ENCODE measurements around the gene PCNX1. TPM values are rescaled to one million over a fixed set of nuclear protein-coding genes. Genes with fewer than 3 reads are reported as not detected.

The PCNX1 gene
- total and polyA plus RNA-seq, 2 donors (not counting 1 experiment from before 2014, with no cell fraction given): 17.0 to 84.5 TPM

GRCh38 chr14:71003156-71003555 lies 95.9 kb downstream of the PCNX1 start:
- intact Hi-C loops (cut with micrococcal nuclease): no loop called here
- DNase-seq: no peak
- ATAC-seq (ENCODE audit: low read depth): no peak
- H3K27me3 Mint-ChIP-seq: no peaks in the 10 kb centered on the region
- no peaks in the 10 kb centered on the region for H4K20me1 ChIP-seq (ENCODE audit: control insufficient read depth, insufficient read depth, low read length, poor library complexity, severe bottlenecking)
- no peaks in the 10 kb centered on the region for H3K9me3 Mint-ChIP-seq (ENCODE audit: insufficient read depth)
- no peaks in the 10 kb centered on the region for H3K4me1 ChIP-seq (ENCODE audit: control insufficient read depth in 2 of 2, insufficient read depth in 2 of 2, low read length in 2 of 2)
- no peak overlapping the region for H2AFZ ChIP-seq (ENCODE audit: insufficient read depth, low read depth, low read length, poor library complexity, severe bottlenecking)
- 80% methylated on average over 1 of the region's 13 CpGs for WGBS (ENCODE audit: insufficient coverage)
- CTCF ChIA-PET: no interaction called here
- no peak overlapping the region for H3K4me3 Mint-ChIP-seq
- H3K4me2 ChIP-seq (replicated peaks; ENCODE audit: low read depth, low read length, poor library complexity, severe bottlenecking): no peak overlapping the region
- POLR2A ChIA-PET: interaction anchor here (0.7 kb wide), 1 partner anchor 434 kb away, joined by 8 read pairs; no protein-coding TSS in a partner anchor
- H3K27ac ChIP-seq (ENCODE audit: low read length in 2 of 2): no peak overlapping the region
- peaks cover 0 to 2% (median 0%) of the 10 kb centered on the region in 3 donors for H3K9me3 ChIP-seq (ENCODE audit: control extremely low read depth in 1 of 3, control insufficient read depth in 2 of 3, insufficient read depth in 1 of 3, low read length in 2 of 3)
- no peak overlapping the region for H3K4me3 ChIP-seq (ENCODE audit: control extremely low read depth in 1 of 5, extremely low read depth in 1 of 5, insufficient read depth in 1 of 5, low read depth in 2 of 5, low read length in 4 of 5)
- H3K9ac ChIP-seq (ENCODE audit: low read length): no peak overlapping the region
- H3K27me3 ChIP-seq (replicated peaks in 1 of 4; ENCODE audit: control extremely low read depth in 1 of 4, control insufficient read depth in 3 of 4, insufficient read depth in 4 of 4, low read length in 3 of 4): no peaks in the 10 kb centered on the region
- no peaks in the 10 kb centered on the region for H3K79me2 ChIP-seq (ENCODE audit: control insufficient read depth, insufficient read depth, low read length)
- peaks cover 2% of the 10 kb centered on the region for H3K4me1 Mint-ChIP-seq
- peaks cover 10 to 16% of the 10 kb centered on the region in 2 experiments for H3K36me3 ChIP-seq (replicated peaks in 1 of 2; ENCODE audit: control extremely low read depth in 1 of 2, control insufficient read depth in 1 of 2, extremely low read depth in 1 of 2, insufficient read depth in 2 of 2, low read length in 1 of 2)
- TF ChIP-seq, protein P1, sequence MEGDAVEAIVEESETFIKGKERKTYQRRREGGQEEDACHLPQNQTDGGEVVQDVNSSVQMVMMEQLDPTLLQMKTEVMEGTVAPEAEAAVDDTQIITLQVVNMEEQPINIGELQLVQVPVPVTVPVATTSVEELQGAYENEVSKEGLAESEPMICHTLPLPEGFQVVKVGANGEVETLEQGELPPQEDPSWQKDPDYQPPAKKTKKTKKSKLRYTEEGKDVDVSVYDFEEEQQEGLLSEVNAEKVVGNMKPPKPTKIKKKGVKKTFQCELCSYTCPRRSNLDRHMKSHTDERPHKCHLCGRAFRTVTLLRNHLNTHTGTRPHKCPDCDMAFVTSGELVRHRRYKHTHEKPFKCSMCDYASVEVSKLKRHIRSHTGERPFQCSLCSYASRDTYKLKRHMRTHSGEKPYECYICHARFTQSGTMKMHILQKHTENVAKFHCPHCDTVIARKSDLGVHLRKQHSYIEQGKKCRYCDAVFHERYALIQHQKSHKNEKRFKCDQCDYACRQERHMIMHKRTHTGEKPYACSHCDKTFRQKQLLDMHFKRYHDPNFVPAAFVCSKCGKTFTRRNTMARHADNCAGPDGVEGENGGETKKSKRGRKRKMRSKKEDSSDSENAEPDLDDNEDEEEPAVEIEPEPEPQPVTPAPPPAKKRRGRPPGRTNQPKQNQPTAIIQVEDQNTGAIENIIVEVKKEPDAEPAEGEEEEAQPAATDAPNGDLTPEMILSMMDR (IDR thresholded peaks at IDR 0.05): no peak
- TF ChIP-seq EZH2 (IDR thresholded peaks at IDR 0.05; ENCODE audit: borderline replicate concordance, insufficient read depth, low read depth, low read length, poor library complexity, severe bottlenecking): no peak
- no peak overlapping the region for H3K27ac Mint-ChIP-seq

DNA sequence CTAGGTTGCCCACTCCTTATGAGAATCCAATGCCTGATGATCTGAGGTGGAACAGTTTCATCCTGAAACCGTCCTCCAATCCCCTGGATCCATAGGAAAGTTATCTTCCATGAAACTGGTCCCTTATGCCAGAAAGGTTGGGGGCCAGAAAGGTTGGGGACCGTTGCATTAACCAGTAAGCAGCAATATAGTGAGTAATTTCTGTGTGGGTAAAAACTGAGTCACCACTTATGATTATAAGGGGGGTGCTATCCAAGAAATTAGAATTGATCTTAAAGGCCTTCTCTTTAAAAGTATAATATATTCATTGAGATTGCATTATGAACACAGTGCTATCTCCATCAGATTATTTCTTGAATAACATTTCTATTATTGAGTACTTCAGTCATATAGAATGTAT lies 97.2 kb downstream of the PCNX1 start:
- H3K4me3 Mint-ChIP-seq: no peak overlapping the region

More for the DNA sequence above, 97.2 kb downstream of the PCNX1 start:
- H3K9me3 ChIP-seq (ENCODE audit: control extremely low read depth in 1 of 3, control insufficient read depth in 2 of 3, insufficient read depth in 1 of 3, low read length in 2 of 3): peaks cover 0 to 2% (median 0%) of the 10 kb centered on the region in 3 donors
- no peaks in the 10 kb centered on the region for H3K27me3 ChIP-seq (replicated peaks in 1 of 4; ENCODE audit: control extremely low read depth in 1 of 4, control insufficient read depth in 3 of 4, insufficient read depth in 4 of 4, low read length in 3 of 4)
- no peak overlapping the region for H2AFZ ChIP-seq (ENCODE audit: insufficient read depth, low read depth, low read length, poor library complexity, severe bottlenecking)
- no peaks in the 10 kb centered on the region for H3K27me3 Mint-ChIP-seq
- no peaks in the 10 kb centered on the region for H3K79me2 ChIP-seq (ENCODE audit: control insufficient read depth, insufficient read depth, low read length)
- WGBS (ENCODE audit: insufficient coverage): 100% methylated on average over 2 of the region's 2 CpGs
- H3K27ac ChIP-seq (ENCODE audit: low read length in 2 of 2): no peak overlapping the region
- intact Hi-C loops (cut with micrococcal nuclease): no loop called here
- no peak overlapping the region for H3K4me3 ChIP-seq (ENCODE audit: control extremely low read depth in 1 of 5, extremely low read depth in 1 of 5, insufficient read depth in 1 of 5, low read depth in 2 of 5, low read length in 4 of 5)
- H3K9me3 Mint-ChIP-seq (ENCODE audit: insufficient read depth): no peaks in the 10 kb centered on the region
- no peak overlapping the region for H3K9ac ChIP-seq (ENCODE audit: low read length)
- no peak overlapping the region for H3K4me2 ChIP-seq (replicated peaks; ENCODE audit: low read depth, low read length, poor library complexity, severe bottlenecking)
- H3K27ac Mint-ChIP-seq: no peak overlapping the region
- DNase-seq (no peak), ATAC-seq (ENCODE audit: low read depth) (no peak)
- CTCF ChIA-PET: no interaction called here
- no peaks in the 10 kb centered on the region for H3K4me1 Mint-ChIP-seq
- H3K36me3 ChIP-seq (replicated peaks in 1 of 2; ENCODE audit: control extremely low read depth in 1 of 2, control insufficient read depth in 1 of 2, extremely low read depth in 1 of 2, insufficient read depth in 2 of 2, low read length in 1 of 2): peaks cover 10 to 16% of the 10 kb centered on the region in 2 experiments
- TF ChIP-seq, protein P1 (IDR thresholded peaks at IDR 0.05): no peak
- TF ChIP-seq EZH2 (IDR thresholded peaks at IDR 0.05; ENCODE audit: borderline replicate concordance, insufficient read depth, low read depth, low read length, poor library complexity, severe bottlenecking): no peak
- no peaks in the 10 kb centered on the region for H3K4me1 ChIP-seq (ENCODE audit: control insufficient read depth in 2 of 2, insufficient read depth in 2 of 2, low read length in 2 of 2)
- POLR2A ChIA-PET: no interaction called here
- H4K20me1 ChIP-seq (ENCODE audit: control insufficient read depth, insufficient read depth, low read length, poor library complexity, severe bottlenecking): no peaks in the 10 kb centered on the region
